Common myeloid progenitor, CD34-positive (primary cell): Measurements from ENCODE around the gene SLC16A11.
A peak's percentile ranks its signal among the peaks of the same experiment; 100 is the strongest.

Experiments used
- CTCF ChIA-PET: fragments of 350-600 bp; sonication (Branson Sonifier 250); formaldehyde crosslinking; loops from one replicate; lab custom pipeline; 2021; ENCODE audit warnings: antibody characterized with exemption; lab: Charles Lee
- POLR2A ChIA-PET: fragments of 350-600 bp; sonication (Branson Sonifier 250); formaldehyde crosslinking; loops from one replicate; lab custom pipeline; 2021; ENCODE audit warnings: antibody characterized with exemption; lab: Charles Lee
- DNase-seq, 3 donors: peaks; one replicate each; pipeline versions ENCODE4 v3.0.0 to v3.0.0-alpha.2; 2013
- H3K27ac ChIP-seq, 2 experiments: 1 replicate in 1 of 2; 2 replicates in 1 of 2; pipeline ENCODE4 v1.7.0; 2013; ENCODE audit warnings: inconsistent platforms in 2 of 2, low read length in 2 of 2, mild to moderate bottlenecking in 2 of 2, low read depth in 1 of 2, moderate library complexity in 1 of 2; ENCODE audit not compliant: severe bottlenecking in 2 of 2, insufficient read depth in 1 of 2, poor library complexity in 1 of 2
- H3K27me3 ChIP-seq, 5 experiments: replicated peaks in 2 of 5; 1 replicate in 3 of 5; 2 replicates in 2 of 5; pipeline versions ENCODE4 v1.6.1 to v1.7.0; 2013; ENCODE audit warnings: low read length in 4 of 5, mild to moderate bottlenecking in 2 of 5, moderate library complexity in 2 of 5, inconsistent platforms in 1 of 5; ENCODE audit not compliant: insufficient read depth in 5 of 5, control insufficient read depth in 4 of 5
- H3K36me3 ChIP-seq, 4 experiments: 1 replicate in 2 of 4; 2 replicates in 2 of 4; pipeline versions ENCODE4 v1.6.1 to v1.7.0; 2013; ENCODE audit warnings: low read length in 3 of 4, control low read depth in 1 of 4, mild to moderate bottlenecking in 1 of 4; ENCODE audit not compliant: control insufficient read depth in 4 of 4, insufficient read depth in 4 of 4
- H3K4me1 ChIP-seq, 4 experiments: 1 replicate in 3 of 4; 2 replicates in 1 of 4; pipeline versions ENCODE4 v1.6.1 to v1.7.1; 2013; ENCODE audit warnings: low read length in 3 of 4, mild to moderate bottlenecking in 3 of 4, control low read depth in 1 of 4, inconsistent platforms in 1 of 4, moderate library complexity in 1 of 4; ENCODE audit not compliant: control insufficient read depth in 4 of 4, insufficient read depth in 4 of 4; ENCODE audit errors: control extremely low read depth in 1 of 4
- H3K4me3 ChIP-seq, 7 experiments: 1 replicate in 4 of 7; 2 replicates in 3 of 7; pipeline versions ENCODE4 v1.5.1 to v1.7.0; 2013; ENCODE audit warnings: mild to moderate bottlenecking in 7 of 7, low read length in 6 of 7, moderate library complexity in 6 of 7, inconsistent platforms in 2 of 7, low read depth in 2 of 7, control low read depth in 1 of 7; ENCODE audit not compliant: insufficient read depth in 4 of 7, control insufficient read depth in 1 of 7; ENCODE audit errors: extremely low read depth in 1 of 7
- H3K9me3 ChIP-seq, 5 experiments: 1 replicate in 4 of 5; 2 replicates in 1 of 5; pipeline versions ENCODE4 v1.6.1 to v1.7.1; 2013; ENCODE audit warnings: low read length in 4 of 5, mild to moderate bottlenecking in 2 of 5, inconsistent platforms in 1 of 5, low read depth in 1 of 5, moderate library complexity in 1 of 5; ENCODE audit not compliant: control insufficient read depth in 4 of 5, insufficient read depth in 2 of 5; ENCODE audit errors: control extremely low read depth in 1 of 5
- WGBS: methylation state at CpG from one replicate; pipeline ENCODE4 v1.1.5; 2013; ENCODE audit not compliant: insufficient coverage; 5-methylcytosine and 5-hydroxymethylcytosine counted together

The SLC16A11 gene

GRCh38 chr17:7023576-7024401 lies 20.1 kb downstream of the SLC16A11 start:
- WGBS = 43% methylated on average over 45 of the region's 51 CpGs
- no peak overlapping the region for H3K27ac ChIP-seq
- no peaks in the 10 kb centered on the region for H3K9me3 ChIP-seq
- no peaks in the 10 kb centered on the region for H3K36me3 ChIP-seq
- POLR2A ChIA-PET = interaction anchor here (0.6 to 1.1 kb wide), 4 partner anchors 9 to 150 kb away, joined by 3 to 6 read pairs (median 4); partner anchors contain the start of gene SLC16A13
- CTCF ChIA-PET = interaction anchor here (1.1 to 8.8 kb wide), 6 partner anchors 12 to 155 kb away, joined by 3 to 76 read pairs (median 22); partner anchors contain the start of gene SLC16A13
- DNase-seq = peak; percentile 93 to 96 (median 96)
- peaks cover 3 to 46% (median 27%) of the 10 kb centered on the region in 4 experiments for H3K4me1 ChIP-seq
- peak overlapping the region in 5 of 7 experiments; percentile 34 to 74 (median 57) for H3K4me3 ChIP-seq
- peaks cover 0 to 3% (median 0%) of the 10 kb centered on the region in 5 experiments for H3K27me3 ChIP-seq

- H3K27ac ChIP-seq = peak within 1 kb of the TSS in 1 of 2 experiments; percentile 25
- peak in 2 of 3 donors; percentile 68 to 73 for DNase-seq
- POLR2A ChIA-PET = interaction anchor here (0.7 to 3.3 kb wide), 7 partner anchors 8 to 108 kb away, joined by 3 to 17 read pairs (median 8); partner anchors contain the start of genes RNASEK, SLC16A11 and SLC16A13
- H3K36me3 ChIP-seq = no peaks in the 10 kb centered on the region
- CTCF ChIA-PET = interaction anchor here (0.8 to 8.8 kb wide), 11 partner anchors 9 to 268 kb away, joined by 3 to 76 read pairs (median 8); partner anchors contain the start of gene SLC16A13
- H3K27me3 ChIP-seq = peaks cover 0 to 3% (median 0%) of the 10 kb centered on the region in 5 experiments
- 19% methylated on average over 31 of the region's 47 CpGs for WGBS
- peaks cover 3 to 50% (median 33%) of the 10 kb centered on the region in 4 experiments for H3K4me1 ChIP-seq
- peak within 1 kb of the TSS; percentile 2 to 74 (median 46) for H3K4me3 ChIP-seq
- no peaks in the 10 kb centered on the region for H3K9me3 ChIP-seq
Observed at GRCh38 chr17:7022781-7023571, 20.9 kb downstream of the SLC16A11 start, which contains the start of gene BCL6B. TSS of gene BCL6B (plus strand) at chr17:7023050. CDS start at chr17:7023672, 622 bp downstream.

- peak; percentile 74 to 95 (median 95) for DNase-seq
- ChIA-PET CTCF (interaction anchor here (0.6 to 8.8 kb wide), 22 partner anchors 8 to 267 kb away, joined by 3 to 76 read pairs (median 4); partner anchors contain the start of genes RNASEK and SLC16A13), POLR2A (interaction anchor here (0.7 to 3.3 kb wide), 8 partner anchors 10 to 179 kb away, joined by 3 to 17 read pairs (median 6); partner anchors contain the start of genes RNASEK, SLC16A11 and SLC16A13)
- Histone ChIP-seq H3K9me3 (no peaks in the 10 kb centered on the region), H3K4me3 (peak overlapping the region; percentile 2 to 74 (median 45)), H3K4me1 (peaks cover 3 to 58% (median 41%) of the 10 kb centered on the region in 4 experiments), H3K27me3 (peaks cover 0 to 3% (median 0%) of the 10 kb centered on the region in 5 experiments), H3K27ac (peak overlapping the region in 1 of 2 experiments; percentile 25), H3K36me3 (peaks cover 0 to 4% (median 2%) of the 10 kb centered on the region in 4 experiments)
- WGBS = under 1% methylated on average over 47 of the region's 53 CpGs
Observed at GRCh38 chr17:7021993-7022778, 21.7 kb downstream of the SLC16A11 start.

- peaks cover 0 to 12% (median 5%) of the 10 kb centered on the region in 4 experiments for H3K36me3 ChIP-seq
- DNase-seq = no peak
- CTCF ChIA-PET = interaction anchor here (0.6 to 8.8 kb wide), 23 partner anchors 9 to 177 kb away, joined by 3 to 76 read pairs (median 4); partner anchors contain the start of genes RNASEK, SLC16A11 and SLC16A13
- H3K9me3 ChIP-seq = no peaks in the 10 kb centered on the region
- peaks cover 6 to 69% (median 52%) of the 10 kb centered on the region in 4 experiments for H3K4me1 ChIP-seq
- H3K27me3 ChIP-seq = peaks cover 0 to 3% (median 0%) of the 10 kb centered on the region in 5 experiments
- 83% methylated on average over 11 of the region's 11 CpGs for WGBS
- POLR2A ChIA-PET = interaction anchor here (1.1 to 3.3 kb wide), 6 partner anchors 9 to 107 kb away, joined by 3 to 17 read pairs (median 10); partner anchors contain the start of genes RNASEK, SLC16A11 and SLC16A13
- no peak overlapping the region for H3K27ac ChIP-seq
- peak overlapping the region in 1 of 7 experiments; percentile 74 for H3K4me3 ChIP-seq
Observed at GRCh38 chr17:7020894-7021664, 22.8 kb downstream of the SLC16A11 start.

- ChIA-PET CTCF (interaction anchor here (0.7 to 8.8 kb wide), 5 partner anchors 14 to 109 kb away, joined by 3 to 76 read pairs (median 9); partner anchors contain the start of genes SLC16A11 and SLC16A13), POLR2A (interaction anchor here (3.3 kb wide), 1 partner anchor 16 kb away, joined by 17 read pairs; the partner anchor contains the start of gene SLC16A13)
- Histone ChIP-seq H3K27ac (no peak overlapping the region), H3K4me1 (peaks cover 9 to 79% (median 62%) of the 10 kb centered on the region in 4 experiments), H3K4me3 (peak overlapping the region in 1 of 7 experiments; percentile 19), H3K9me3 (no peaks in the 10 kb centered on the region), H3K27me3 (peaks cover 0 to 3% (median 0%) of the 10 kb centered on the region in 5 experiments), H3K36me3 (peaks cover 0 to 12% (median 5%) of the 10 kb centered on the region in 4 experiments)
- WGBS = 50% methylated on average over 8 of the region's 16 CpGs
- no peak for DNase-seq
Observed at GRCh38 chr17:7019839-7020519, 23.9 kb downstream of the SLC16A11 start.
